Mesothelial cell of epicardium (in vitro differentiated cells): ENCODE data around the gene CEP104. TPM values are rescaled to one million over a fixed set of nuclear protein-coding genes. Genes with fewer than 3 reads are reported as not detected.

ENCODE experiments used
- DNase-seq, 2 experiments: peaks; one replicate each; pipeline ENCODE4 v3.0.0; 2021; ENCODE audit warnings: low spot score in 2 of 2; ENCODE audit not compliant: unreplicated experiment in 2 of 2
- H3K27ac Mint-ChIP-seq: 2 replicates; pipeline ENCODE4 v1.8.0; 2021; ENCODE audit warnings: mixed read lengths
- H3K27me3 Mint-ChIP-seq: 2 replicates; pipeline ENCODE4 v1.8.0; 2021; ENCODE audit warnings: low read depth, mixed read lengths
- H3K36me3 Mint-ChIP-seq: 2 replicates; pipeline ENCODE4 v1.8.0; 2021; ENCODE audit warnings: mixed read lengths
- H3K4me1 Mint-ChIP-seq: 2 replicates; pipeline ENCODE4 v1.8.0; 2021; ENCODE audit warnings: mixed read lengths
- H3K4me3 Mint-ChIP-seq: 2 replicates; pipeline ENCODE4 v1.8.0; 2021; ENCODE audit warnings: mild to moderate bottlenecking, moderate library complexity, mixed read lengths
- H3K9me3 Mint-ChIP-seq: 2 replicates; pipeline ENCODE4 v1.8.0; 2021; ENCODE audit warnings: mixed read lengths
- CTCF ChIP-seq: fragments of 200-600 bp; sonication (generic); IDR thresholded peaks from one replicate; pipeline ENCODE4 v1.5.0; 2021; ENCODE audit warnings: antibody characterized with exemption; ENCODE audit not compliant: unreplicated experiment
- total RNA-seq: library from RNA; stranded (reverse); gene quantifications from 3 replicates; pipeline ENCODE4 v1.2.1, GENCODE V29; 2021

The CEP104 gene
- total RNA-seq, 1 donor from 2014 or later, result 37.0 TPM

DNA sequence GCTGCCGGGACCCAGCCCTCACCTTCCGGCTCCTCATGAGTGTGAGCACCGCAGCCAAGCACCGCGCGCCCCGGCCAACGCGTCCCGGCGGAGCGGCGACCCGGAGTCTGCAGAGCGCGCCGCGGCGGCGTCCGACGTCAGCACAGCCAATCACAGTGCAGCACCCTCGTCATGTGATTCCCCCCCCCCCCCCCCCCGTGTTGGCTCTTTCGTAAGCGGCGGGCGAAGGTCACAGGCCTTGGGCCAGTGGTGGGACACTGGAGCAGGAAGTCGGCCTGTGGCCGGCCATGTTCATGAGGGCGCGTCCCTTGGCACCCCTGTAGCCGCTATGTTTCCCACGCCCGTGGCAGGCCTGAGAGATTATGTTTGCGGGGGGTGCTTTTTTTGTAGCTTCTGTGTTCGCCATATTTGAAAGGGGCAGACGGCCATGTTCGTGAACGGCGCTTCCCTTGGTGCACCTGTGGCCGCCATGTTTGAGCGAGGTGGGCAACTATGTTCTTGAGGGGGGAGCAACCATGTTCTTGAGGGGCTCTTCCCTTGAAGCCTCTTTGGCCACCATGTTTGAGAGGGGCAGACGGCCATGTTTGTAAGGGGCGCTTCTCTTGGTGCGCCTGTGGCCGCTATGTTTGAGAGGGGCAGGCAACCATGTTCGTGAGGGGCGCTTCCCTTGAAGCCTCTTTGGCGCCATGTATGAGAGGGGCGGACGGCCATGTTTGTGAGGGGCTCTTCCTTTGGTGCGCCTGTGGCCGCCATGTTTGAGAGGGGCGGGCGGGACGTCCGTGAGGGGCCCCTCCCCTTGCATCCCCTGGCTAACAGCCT, 43.3 kb upstream of the CEP104 start, which contains the start of gene C1orf174:
C1orf174 (minus strand) TSS at position 123 of the 819 bp plus-strand sequence; CDS start at position 37, 86 bp downstream.
- Mint-ChIP-seq H3K36me3 (peaks cover 20% of the 10 kb centered on the region), H3K27ac (peak within 1 kb of the TSS; percentile 93), H3K27me3 (no peaks in the 10 kb centered on the region), H3K9me3 (peaks cover 16% of the 10 kb centered on the region), H3K4me1 (peaks cover 7% of the 10 kb centered on the region), H3K4me3 (peak within 1 kb of the TSS; percentile 90)
- peak; percentile 91 to 93 for DNase-seq
- no peak for TF ChIP-seq CTCF

- Mint-ChIP-seq H3K4me3 (peak overlapping the region; percentile 90), H3K9me3 (peaks cover 16% of the 10 kb centered on the region), H3K36me3 (peaks cover 20% of the 10 kb centered on the region), H3K4me1 (peaks cover 7% of the 10 kb centered on the region), H3K27ac (no peak overlapping the region), H3K27me3 (no peaks in the 10 kb centered on the region)
- DNase-seq, result no peak
- TF ChIP-seq CTCF, result no peak
These were observed 42.7 kb upstream of the CEP104 start for GRCh38 chr1:3899754-3900149.

- peaks cover 20% of the 10 kb centered on the region for H3K36me3 Mint-ChIP-seq
- peaks cover 16% of the 10 kb centered on the region for H3K9me3 Mint-ChIP-seq
- no peak for DNase-seq
- no peaks in the 10 kb centered on the region for H3K27me3 Mint-ChIP-seq
- H3K27ac Mint-ChIP-seq, result peak overlapping the region; percentile 79
- TF ChIP-seq CTCF, result no peak
- peaks cover 7% of the 10 kb centered on the region for H3K4me1 Mint-ChIP-seq
- H3K4me3 Mint-ChIP-seq, result peak overlapping the region; percentile 90
These were observed 42.2 kb upstream of the CEP104 start for GRCh38 chr1:3898994-3899753.

DNA sequence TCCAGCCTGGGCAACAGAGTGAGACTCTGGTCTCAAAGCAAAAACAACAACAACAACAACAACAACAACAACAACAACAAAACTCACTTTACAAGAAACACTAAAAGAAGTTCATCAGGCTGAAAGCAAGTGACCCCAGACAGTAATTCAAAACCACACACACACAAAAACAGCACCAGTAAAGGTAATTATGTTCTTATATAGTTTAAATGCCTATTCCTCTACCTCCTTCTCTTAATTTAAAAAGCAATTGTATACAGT, 41.4 kb upstream of the CEP104 start:
- peaks cover 22% of the 10 kb centered on the region for H3K36me3 Mint-ChIP-seq

GRCh38 chr1:3896396-3897000, 39.5 kb upstream of the CEP104 start:
- Mint-ChIP-seq H3K27me3 (no peaks in the 10 kb centered on the region), H3K36me3 (peaks cover 27% of the 10 kb centered on the region), H3K27ac (no peak overlapping the region), H3K9me3 (peaks cover 16% of the 10 kb centered on the region), H3K4me3 (no peak overlapping the region), H3K4me1 (peaks cover 5% of the 10 kb centered on the region)
- no peak for DNase-seq
- no peak for TF ChIP-seq CTCF

More for the DNA sequence above, 41.4 kb upstream of the CEP104 start:
- TF ChIP-seq CTCF, result no peak
- no peak for DNase-seq
- Mint-ChIP-seq H3K27ac (no peak overlapping the region), H3K4me1 (peaks cover 7% of the 10 kb centered on the region), H3K9me3 (peaks cover 16% of the 10 kb centered on the region), H3K4me3 (peak overlapping the region; percentile 90), H3K27me3 (no peaks in the 10 kb centered on the region)
